ENCODE measurements around the gene TAP1. TPM values are rescaled to one million over a fixed set of nuclear protein-coding genes. Genes with fewer than 3 reads are reported as not detected.
A peak's percentile ranks its signal among the peaks of the same experiment; 100 is the strongest.

The TAP1 gene
- total and polyA plus RNA-seq, 2 donors (not counting 1 experiment from before 2014, with no cell fraction given), result 126 to 184 TPM

DNA sequence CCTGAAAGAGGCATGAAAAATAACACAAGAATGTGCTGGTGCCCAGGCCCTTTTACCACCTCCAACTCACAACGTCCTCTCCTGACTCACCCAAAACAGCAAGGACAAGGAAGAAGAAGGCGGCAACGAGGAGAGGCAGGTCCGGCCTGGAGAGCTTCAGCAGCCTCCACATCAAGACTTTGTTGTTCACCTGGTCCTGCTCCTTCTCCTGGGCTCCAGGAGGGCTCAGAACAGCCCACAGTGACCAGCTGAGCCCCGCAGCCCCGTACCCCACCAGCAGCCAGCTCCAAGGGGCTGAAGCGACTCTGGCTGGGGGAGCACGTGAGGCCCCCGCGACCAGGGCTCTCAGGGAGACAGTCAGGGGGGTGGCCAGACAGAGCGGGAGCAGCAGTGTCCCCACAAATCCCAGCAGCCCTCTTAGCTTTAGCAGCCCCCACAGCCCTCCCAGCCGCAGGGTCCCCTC is 15.8 kb downstream of the TAP1 start:
- H3K4me1 Mint-ChIP-seq, result peaks cover 90% of the 10 kb centered on the region
- Histone ChIP-seq H3K4me3 (ENCODE audit: control extremely low read depth in 1 of 5, extremely low read depth in 1 of 5, insufficient read depth in 1 of 5, low read depth in 2 of 5, low read length in 4 of 5) (peak overlapping the region; percentile 71 to 80 (median 76)), H3K27me3 (replicated peaks in 1 of 4; ENCODE audit: control extremely low read depth in 1 of 4, control insufficient read depth in 3 of 4, insufficient read depth in 4 of 4, low read length in 3 of 4) (no peaks in the 10 kb centered on the region), H3K27ac (ENCODE audit: low read length in 2 of 2) (peak overlapping the region; percentile 83 to 97), H3K9me3 (ENCODE audit: control extremely low read depth in 1 of 3, control insufficient read depth in 2 of 3, insufficient read depth in 1 of 3, low read length in 2 of 3) (no peaks in the 10 kb centered on the region), H3K4me1 (ENCODE audit: control insufficient read depth in 2 of 2, insufficient read depth in 2 of 2, low read length in 2 of 2) (peaks cover 54 to 68% of the 10 kb centered on the region in 2 donors), H4K20me1 (ENCODE audit: control insufficient read depth, insufficient read depth, low read length, poor library complexity, severe bottlenecking) (no peaks in the 10 kb centered on the region), H3K9ac (ENCODE audit: low read length) (peak overlapping the region; percentile 85), H2AFZ (ENCODE audit: insufficient read depth, low read depth, low read length, poor library complexity, severe bottlenecking) (peak overlapping the region; percentile 77), H3K79me2 (ENCODE audit: control insufficient read depth, insufficient read depth, low read length) (peaks cover 77% of the 10 kb centered on the region), H3K4me2 (replicated peaks; ENCODE audit: low read depth, low read length, poor library complexity, severe bottlenecking) (peak overlapping the region; percentile 95), H3K36me3 (replicated peaks in 1 of 2; ENCODE audit: control extremely low read depth in 1 of 2, control insufficient read depth in 1 of 2, extremely low read depth in 1 of 2, insufficient read depth in 2 of 2, low read length in 1 of 2) (peaks cover 26 to 65% of the 10 kb centered on the region in 2 experiments)
- intact Hi-C loops (cut with micrococcal nuclease), result loop anchor here (1.0 to 5.0 kb wide), 6 partner anchors 17 to 147 kb away; partner anchors contain the start of gene PSMB9
- CTCF ChIA-PET, result interaction anchor here (0.9 to 11.0 kb wide), 40 partner anchors 11 to 475 kb away, joined by 3 to 359 read pairs (median 9); partner anchors contain the start of genes BRD2, HLA-DMA, HLA-DMB and HLA-DOB
- no peaks in the 10 kb centered on the region for H3K9me3 Mint-ChIP-seq (ENCODE audit: insufficient read depth)
- H3K27me3 Mint-ChIP-seq, result no peaks in the 10 kb centered on the region
- ATAC-seq (ENCODE audit: low read depth) (no peak), DNase-seq (peak; percentile 40)
- WGBS (ENCODE audit: insufficient coverage), result 27% methylated on average over 12 of the region's 12 CpGs
- POLR2A ChIA-PET, result interaction anchor here (0.7 to 9.7 kb wide), 17 partner anchors 10 to 409 kb away, joined by 3 to 282 read pairs (median 5); partner anchors contain the start of genes BRD2, HLA-DMA, HLA-DOB and HLA-DPA1
- peak overlapping the region; percentile 96 for H3K27ac Mint-ChIP-seq
- H3K4me3 Mint-ChIP-seq, result peak overlapping the region; percentile 97
- TF ChIP-seq EZH2 (IDR thresholded peaks at IDR 0.05; ENCODE audit: borderline replicate concordance, insufficient read depth, low read depth, low read length, poor library complexity, severe bottlenecking), result no peak
- TF ChIP-seq, protein P1, sequence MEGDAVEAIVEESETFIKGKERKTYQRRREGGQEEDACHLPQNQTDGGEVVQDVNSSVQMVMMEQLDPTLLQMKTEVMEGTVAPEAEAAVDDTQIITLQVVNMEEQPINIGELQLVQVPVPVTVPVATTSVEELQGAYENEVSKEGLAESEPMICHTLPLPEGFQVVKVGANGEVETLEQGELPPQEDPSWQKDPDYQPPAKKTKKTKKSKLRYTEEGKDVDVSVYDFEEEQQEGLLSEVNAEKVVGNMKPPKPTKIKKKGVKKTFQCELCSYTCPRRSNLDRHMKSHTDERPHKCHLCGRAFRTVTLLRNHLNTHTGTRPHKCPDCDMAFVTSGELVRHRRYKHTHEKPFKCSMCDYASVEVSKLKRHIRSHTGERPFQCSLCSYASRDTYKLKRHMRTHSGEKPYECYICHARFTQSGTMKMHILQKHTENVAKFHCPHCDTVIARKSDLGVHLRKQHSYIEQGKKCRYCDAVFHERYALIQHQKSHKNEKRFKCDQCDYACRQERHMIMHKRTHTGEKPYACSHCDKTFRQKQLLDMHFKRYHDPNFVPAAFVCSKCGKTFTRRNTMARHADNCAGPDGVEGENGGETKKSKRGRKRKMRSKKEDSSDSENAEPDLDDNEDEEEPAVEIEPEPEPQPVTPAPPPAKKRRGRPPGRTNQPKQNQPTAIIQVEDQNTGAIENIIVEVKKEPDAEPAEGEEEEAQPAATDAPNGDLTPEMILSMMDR (IDR thresholded peaks at IDR 0.05), result no peak

DNA sequence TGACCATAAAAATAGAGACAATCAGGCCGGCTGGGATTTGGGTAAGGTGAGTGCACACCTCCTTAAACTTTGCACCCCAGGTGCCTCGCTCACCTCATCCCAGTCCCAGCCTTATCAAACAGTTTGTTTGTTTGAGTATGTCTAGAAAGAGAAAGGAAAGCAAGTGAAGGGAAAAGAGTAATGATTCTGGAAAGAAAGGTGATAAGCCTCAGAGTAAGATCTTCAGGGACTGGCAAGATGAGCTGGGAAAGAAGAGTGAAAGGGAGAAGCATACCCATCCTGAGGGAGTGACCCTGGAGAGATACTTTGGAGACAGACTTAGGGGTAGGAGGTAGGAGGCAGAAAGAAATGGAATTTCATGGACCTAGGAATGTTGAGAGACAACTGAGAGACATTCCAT is 16.6 kb downstream of the TAP1 start:
- no peak for ATAC-seq (ENCODE audit: low read depth)

More for the DNA sequence above, 16.6 kb downstream of the TAP1 start:
- Histone ChIP-seq H3K4me1 (ENCODE audit: control insufficient read depth in 2 of 2, insufficient read depth in 2 of 2, low read length in 2 of 2) (peaks cover 46 to 60% of the 10 kb centered on the region in 2 donors), H3K27me3 (replicated peaks in 1 of 4; ENCODE audit: control extremely low read depth in 1 of 4, control insufficient read depth in 3 of 4, insufficient read depth in 4 of 4, low read length in 3 of 4) (no peaks in the 10 kb centered on the region), H4K20me1 (ENCODE audit: control insufficient read depth, insufficient read depth, low read length, poor library complexity, severe bottlenecking) (no peaks in the 10 kb centered on the region), H3K27ac (ENCODE audit: low read length in 2 of 2) (peak overlapping the region in 1 of 2 donors; percentile 97), H3K9ac (ENCODE audit: low read length) (no peak overlapping the region), H3K9me3 (ENCODE audit: control extremely low read depth in 1 of 3, control insufficient read depth in 2 of 3, insufficient read depth in 1 of 3, low read length in 2 of 3) (no peaks in the 10 kb centered on the region), H3K4me3 (ENCODE audit: control extremely low read depth in 1 of 5, extremely low read depth in 1 of 5, insufficient read depth in 1 of 5, low read depth in 2 of 5, low read length in 4 of 5) (no peak overlapping the region), H3K36me3 (replicated peaks in 1 of 2; ENCODE audit: control extremely low read depth in 1 of 2, control insufficient read depth in 1 of 2, extremely low read depth in 1 of 2, insufficient read depth in 2 of 2, low read length in 1 of 2) (peaks cover 24 to 65% of the 10 kb centered on the region in 2 experiments), H3K79me2 (ENCODE audit: control insufficient read depth, insufficient read depth, low read length) (peaks cover 77% of the 10 kb centered on the region), H3K4me2 (replicated peaks; ENCODE audit: low read depth, low read length, poor library complexity, severe bottlenecking) (peak overlapping the region; percentile 95), H2AFZ (ENCODE audit: insufficient read depth, low read depth, low read length, poor library complexity, severe bottlenecking) (no peak overlapping the region)
- peak overlapping the region; percentile 97 for H3K4me3 Mint-ChIP-seq
- no peak for DNase-seq
- POLR2A ChIA-PET, result interaction anchor here (0.9 to 9.7 kb wide), 3 partner anchors 19 to 24 kb away, joined by 4 to 282 read pairs (median 5); partner anchors contain the start of genes HLA-DOB, PSMB9 and TAP1
- H3K4me1 Mint-ChIP-seq, result peaks cover 82% of the 10 kb centered on the region
- WGBS (ENCODE audit: insufficient coverage), result no CpG with 5 or more reads among the region's 2 CpGs
- CTCF ChIA-PET, result interaction anchor here (2.2 to 11.0 kb wide), 4 partner anchors 10 to 32 kb away, joined by 10 to 359 read pairs (median 141); partner anchors contain the start of genes HLA-DOB, PSMB9 and TAP1
- peak overlapping the region; percentile 96 for H3K27ac Mint-ChIP-seq
- TF ChIP-seq, protein P1 (IDR thresholded peaks at IDR 0.05), result no peak
- no peak for TF ChIP-seq EZH2 (IDR thresholded peaks at IDR 0.05; ENCODE audit: borderline replicate concordance, insufficient read depth, low read depth, low read length, poor library complexity, severe bottlenecking)
- H3K27me3 Mint-ChIP-seq, result no peaks in the 10 kb centered on the region
- intact Hi-C loops (cut with micrococcal nuclease), result loop anchor here (5.0 kb wide), 1 partner anchor 40 kb away; no protein-coding TSS in a partner anchor
- no peaks in the 10 kb centered on the region for H3K9me3 Mint-ChIP-seq (ENCODE audit: insufficient read depth)
